ENCODE data around the gene IRX3. TPM values are rescaled to one million over a fixed set of nuclear protein-coding genes. Genes with fewer than 3 reads are reported as not detected.

IRX3 gene
- total RNA-seq, 1 donor from 2014 or later = 4.1 TPM

GRCh38 chr16:54281535-54282201 is 4.9 kb downstream of the IRX3 start:
- peak overlapping the region; percentile 61 for H3K4me3 Mint-ChIP-seq (ENCODE audit: low read depth)
- no peak overlapping the region for H3K27ac Mint-ChIP-seq
- peaks cover 12% of the 10 kb centered on the region for H3K4me1 Mint-ChIP-seq (ENCODE audit: low read depth)
- H3K27me3 Mint-ChIP-seq = peaks cover 73% of the 10 kb centered on the region
- H3K36me3 Mint-ChIP-seq (ENCODE audit: insufficient read depth) = no peaks in the 10 kb centered on the region
- H3K9me3 Mint-ChIP-seq (ENCODE audit: low read depth) = no peaks in the 10 kb centered on the region
- TF ChIP-seq, protein P1, sequence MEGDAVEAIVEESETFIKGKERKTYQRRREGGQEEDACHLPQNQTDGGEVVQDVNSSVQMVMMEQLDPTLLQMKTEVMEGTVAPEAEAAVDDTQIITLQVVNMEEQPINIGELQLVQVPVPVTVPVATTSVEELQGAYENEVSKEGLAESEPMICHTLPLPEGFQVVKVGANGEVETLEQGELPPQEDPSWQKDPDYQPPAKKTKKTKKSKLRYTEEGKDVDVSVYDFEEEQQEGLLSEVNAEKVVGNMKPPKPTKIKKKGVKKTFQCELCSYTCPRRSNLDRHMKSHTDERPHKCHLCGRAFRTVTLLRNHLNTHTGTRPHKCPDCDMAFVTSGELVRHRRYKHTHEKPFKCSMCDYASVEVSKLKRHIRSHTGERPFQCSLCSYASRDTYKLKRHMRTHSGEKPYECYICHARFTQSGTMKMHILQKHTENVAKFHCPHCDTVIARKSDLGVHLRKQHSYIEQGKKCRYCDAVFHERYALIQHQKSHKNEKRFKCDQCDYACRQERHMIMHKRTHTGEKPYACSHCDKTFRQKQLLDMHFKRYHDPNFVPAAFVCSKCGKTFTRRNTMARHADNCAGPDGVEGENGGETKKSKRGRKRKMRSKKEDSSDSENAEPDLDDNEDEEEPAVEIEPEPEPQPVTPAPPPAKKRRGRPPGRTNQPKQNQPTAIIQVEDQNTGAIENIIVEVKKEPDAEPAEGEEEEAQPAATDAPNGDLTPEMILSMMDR (IDR thresholded peaks at IDR 0.05; ENCODE audit: unreplicated experiment) = no peak
- DNase-seq (ENCODE audit: low spot score, unreplicated experiment) = peak; percentile 14

DNA sequence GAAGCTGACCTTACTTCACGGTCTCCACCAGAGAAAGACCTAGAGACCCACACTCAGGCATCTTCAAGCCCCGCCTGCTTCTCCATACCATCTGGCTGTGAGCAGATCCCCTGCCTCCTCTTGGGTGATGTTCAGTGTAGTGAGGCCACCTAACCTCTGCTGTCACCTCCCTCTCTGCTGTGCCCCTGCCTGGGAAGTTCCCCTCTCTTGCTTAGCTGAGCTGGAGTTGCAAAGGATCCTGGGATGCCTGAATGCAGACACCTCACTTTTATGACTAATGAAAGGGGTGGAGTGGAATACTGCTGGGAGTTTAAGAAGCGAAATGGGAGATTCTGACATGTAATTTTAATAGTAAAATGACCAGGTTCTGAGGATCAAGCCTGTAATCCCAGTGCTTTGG is 5.8 kb downstream of the IRX3 start:
- H3K4me3 Mint-ChIP-seq (ENCODE audit: low read depth) = no peak overlapping the region
- TF ChIP-seq, protein P1 (IDR thresholded peaks at IDR 0.05; ENCODE audit: unreplicated experiment) = no peak
- no peaks in the 10 kb centered on the region for H3K36me3 Mint-ChIP-seq (ENCODE audit: insufficient read depth)
- no peak for DNase-seq (ENCODE audit: low spot score, unreplicated experiment)
- H3K27ac Mint-ChIP-seq = no peak overlapping the region
- peaks cover 8% of the 10 kb centered on the region for H3K4me1 Mint-ChIP-seq (ENCODE audit: low read depth)
- peaks cover 71% of the 10 kb centered on the region for H3K27me3 Mint-ChIP-seq
- no peaks in the 10 kb centered on the region for H3K9me3 Mint-ChIP-seq (ENCODE audit: low read depth)

DNA sequence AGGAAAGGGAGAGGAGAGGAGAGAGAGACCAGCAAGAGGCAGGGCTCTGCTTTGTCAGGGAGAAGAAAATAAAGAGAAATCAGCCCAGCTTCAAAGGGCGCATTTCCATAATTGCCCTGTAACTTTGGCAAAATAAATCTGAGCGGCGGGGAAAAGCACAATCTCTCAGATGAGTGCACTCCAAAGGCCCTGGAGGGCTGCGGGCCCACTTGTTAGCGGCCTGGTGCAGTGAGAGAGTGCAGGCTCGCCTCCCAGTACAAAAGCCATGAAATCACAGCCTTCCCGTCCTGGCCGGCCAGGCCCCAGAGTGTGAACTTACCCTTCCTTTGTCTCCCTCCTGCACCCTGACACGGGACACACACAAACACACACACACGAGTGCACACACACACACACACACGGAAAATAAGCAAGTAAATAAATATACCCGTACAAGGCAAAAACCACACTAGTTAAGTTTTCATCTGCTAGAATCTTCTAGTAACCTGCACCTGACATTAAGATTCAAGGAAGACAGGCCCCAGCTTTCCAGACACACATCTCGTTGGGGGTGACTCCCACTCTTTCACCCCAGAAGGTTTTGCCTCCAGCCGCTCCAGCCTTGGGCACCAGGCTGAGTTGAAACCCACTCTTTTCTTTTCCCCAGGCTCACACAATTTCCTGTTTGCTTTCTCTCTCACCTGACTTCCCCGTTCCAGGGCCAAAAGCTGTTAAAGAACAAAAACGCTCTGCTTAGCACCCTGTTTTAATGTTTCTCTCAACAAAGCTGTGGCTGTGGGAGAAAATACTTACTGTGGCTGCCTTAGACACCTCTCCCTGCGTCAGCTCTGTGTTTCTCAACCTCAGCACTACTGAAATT is 8.5 kb downstream of the IRX3 start:
- Mint-ChIP-seq H3K27me3 (peaks cover 57% of the 10 kb centered on the region), H3K9me3 (ENCODE audit: low read depth) (no peaks in the 10 kb centered on the region), H3K36me3 (ENCODE audit: insufficient read depth) (no peaks in the 10 kb centered on the region), H3K27ac (peak overlapping the region; percentile 11), H3K4me1 (ENCODE audit: low read depth) (peaks cover 7% of the 10 kb centered on the region), H3K4me3 (ENCODE audit: low read depth) (no peak overlapping the region)
- TF ChIP-seq, protein P1 (IDR thresholded peaks at IDR 0.05; ENCODE audit: unreplicated experiment) = no peak
- DNase-seq (ENCODE audit: low spot score, unreplicated experiment) = no peak

DNA sequence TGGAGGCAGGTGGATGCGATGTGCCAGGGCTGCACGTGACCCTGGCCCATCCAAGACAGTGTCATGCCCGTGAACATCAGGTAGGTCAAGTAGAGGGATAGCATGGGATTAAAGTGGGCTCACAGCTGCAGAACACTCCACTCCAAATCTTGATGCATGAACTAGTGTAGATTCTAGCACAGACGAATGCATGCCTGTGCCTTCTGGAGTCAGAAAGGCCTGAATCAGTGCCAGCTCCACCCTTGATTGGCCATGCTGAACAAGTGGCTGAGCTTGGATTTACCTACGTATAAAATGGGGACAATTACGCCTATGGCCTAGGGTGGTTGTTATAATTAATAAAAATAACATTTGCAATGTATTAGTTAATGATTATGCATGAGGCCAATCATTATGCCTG is 10.6 kb downstream of the IRX3 start:
- no peak overlapping the region for H3K27ac Mint-ChIP-seq
- no peaks in the 10 kb centered on the region for H3K36me3 Mint-ChIP-seq (ENCODE audit: insufficient read depth)
- peaks cover 39% of the 10 kb centered on the region for H3K27me3 Mint-ChIP-seq
- DNase-seq (ENCODE audit: low spot score, unreplicated experiment) = no peak
- H3K4me1 Mint-ChIP-seq (ENCODE audit: low read depth) = peaks cover 3% of the 10 kb centered on the region
- no peaks in the 10 kb centered on the region for H3K9me3 Mint-ChIP-seq (ENCODE audit: low read depth)
- H3K4me3 Mint-ChIP-seq (ENCODE audit: low read depth) = no peak overlapping the region
- TF ChIP-seq, protein P1 (IDR thresholded peaks at IDR 0.05; ENCODE audit: unreplicated experiment) = no peak

GRCh38 chr16:54273566-54273965 is 13.0 kb downstream of the IRX3 start:
- no peak overlapping the region for H3K27ac Mint-ChIP-seq
- H3K4me1 Mint-ChIP-seq (ENCODE audit: low read depth) = peaks cover 3% of the 10 kb centered on the region
- H3K9me3 Mint-ChIP-seq (ENCODE audit: low read depth) = no peaks in the 10 kb centered on the region
- peaks cover 19% of the 10 kb centered on the region for H3K27me3 Mint-ChIP-seq
- H3K4me3 Mint-ChIP-seq (ENCODE audit: low read depth) = no peak overlapping the region
- no peaks in the 10 kb centered on the region for H3K36me3 Mint-ChIP-seq (ENCODE audit: insufficient read depth)
- TF ChIP-seq, protein P1 (IDR thresholded peaks at IDR 0.05; ENCODE audit: unreplicated experiment) = no peak
- no peak for DNase-seq (ENCODE audit: low spot score, unreplicated experiment)

Measured in progenitor cell of endocrine pancreas (in vitro differentiated cells).